Activated CD4-positive, alpha-beta T cell treated with anti-CD3 and anti-CD28 coated beads, Interleukin-2, amount 10 ng/mL, durations not matched to agents 24 days and 14 days (primary cell): ENCODE data around the gene FLT1. TPM values are rescaled to one million over a fixed set of nuclear protein-coding genes. Genes with fewer than 3 reads are reported as not detected.

Experiments used
- DNase-seq: peaks from one replicate; pipeline ENCODE4 v3.0.0; 2022
- H3K27ac Mint-ChIP-seq: one replicate; pipeline ENCODE4 v1.8.0; 2022; ENCODE audit warnings: mild to moderate bottlenecking, mixed read lengths
- H3K27me3 Mint-ChIP-seq: one replicate; pipeline ENCODE4 v1.8.0; 2022; ENCODE audit warnings: mixed read lengths
- H3K36me3 Mint-ChIP-seq: one replicate; pipeline ENCODE4 v1.8.0; 2022; ENCODE audit warnings: low read depth, mild to moderate bottlenecking, mixed read lengths
- H3K4me1 Mint-ChIP-seq: one replicate; pipeline ENCODE4 v1.8.0; 2021; ENCODE audit warnings: mixed read lengths
- H3K4me3 Mint-ChIP-seq: one replicate; pipeline ENCODE4 v1.8.0; 2022; ENCODE audit warnings: mild to moderate bottlenecking, moderate library complexity, mixed read lengths
- H3K9me3 Mint-ChIP-seq: one replicate; pipeline ENCODE4 v1.8.0; 2021; ENCODE audit warnings: mixed read lengths
- intact Hi-C: fragments of 100-400 bp; cut with micrococcal nuclease; formaldehyde crosslinking; loops from one replicate; pipeline ENCODE4 v1.15.1; 2023
- total RNA-seq: library from RNA; stranded (reverse); gene quantifications from 2 replicates; pipeline ENCODE4 v1.2.3, GENCODE V29; 2022

FLT1 gene
- total RNA-seq, 1 donor from 2014 or later: 46.7 TPM

- intact Hi-C loops: no loop called here
- peaks cover under 1% of the 10 kb centered on the region for H3K9me3 Mint-ChIP-seq
- peaks cover under 1% of the 10 kb centered on the region for H3K36me3 Mint-ChIP-seq
- no peak overlapping the region for H3K4me3 Mint-ChIP-seq
- peaks cover 7% of the 10 kb centered on the region for H3K27me3 Mint-ChIP-seq
- H3K4me1 Mint-ChIP-seq: peaks cover 22% of the 10 kb centered on the region
- no peak overlapping the region for H3K27ac Mint-ChIP-seq
- no peak for DNase-seq
Measured at GRCh38 chr13:28349907-28350654, 144.8 kb downstream of the FLT1 start.

- no peaks in the 10 kb centered on the region for H3K36me3 Mint-ChIP-seq
Measured at GRCh38 chr13:28349371-28349770, 145.6 kb downstream of the FLT1 start.

GRCh38 chr13:28347456-28348371 is 147.2 kb downstream of the FLT1 start:
- Mint-ChIP-seq H3K36me3 (no peaks in the 10 kb centered on the region), H3K4me3 (no peak overlapping the region), H3K27me3 (peaks cover 7% of the 10 kb centered on the region), H3K4me1 (peaks cover 9% of the 10 kb centered on the region), H3K27ac (no peak overlapping the region), H3K9me3 (no peaks in the 10 kb centered on the region)
- intact Hi-C loops: no loop called here
- DNase-seq: peak; percentile 59

More at GRCh38 chr13:28349371-28349770, 145.6 kb downstream of the FLT1 start:
- Mint-ChIP-seq H3K4me3 (no peak overlapping the region), H3K27ac (no peak overlapping the region), H3K9me3 (no peaks in the 10 kb centered on the region), H3K27me3 (peaks cover 7% of the 10 kb centered on the region), H3K4me1 (peaks cover 17% of the 10 kb centered on the region)
- no peak for DNase-seq
- intact Hi-C loops: no loop called here

GRCh38 chr13:28346154-28346553 is 148.8 kb downstream of the FLT1 start:
- no peaks in the 10 kb centered on the region for H3K36me3 Mint-ChIP-seq
- H3K4me3 Mint-ChIP-seq: no peak overlapping the region
- intact Hi-C loops: no loop called here
- no peak overlapping the region for H3K27ac Mint-ChIP-seq
- H3K9me3 Mint-ChIP-seq: no peaks in the 10 kb centered on the region
- H3K27me3 Mint-ChIP-seq: peaks cover 10% of the 10 kb centered on the region
- no peak for DNase-seq
- H3K4me1 Mint-ChIP-seq: peaks cover 14% of the 10 kb centered on the region

GRCh38 chr13:28344163-28344562 is 150.8 kb downstream of the FLT1 start:
- Mint-ChIP-seq H3K4me3 (no peak overlapping the region), H3K27me3 (peaks cover 10% of the 10 kb centered on the region), H3K4me1 (peaks cover 16% of the 10 kb centered on the region), H3K36me3 (no peaks in the 10 kb centered on the region), H3K27ac (no peak overlapping the region), H3K9me3 (no peaks in the 10 kb centered on the region)
- no peak for DNase-seq
- intact Hi-C loops: no loop called here

- Mint-ChIP-seq H3K9me3 (no peaks in the 10 kb centered on the region), H3K4me3 (no peak overlapping the region), H3K27ac (no peak overlapping the region), H3K36me3 (peaks cover 2% of the 10 kb centered on the region), H3K4me1 (peaks cover 7% of the 10 kb centered on the region), H3K27me3 (peaks cover 6% of the 10 kb centered on the region)
- no peak for DNase-seq
- intact Hi-C loops: no loop called here
Measured at GRCh38 chr13:28342251-28342650, 152.7 kb downstream of the FLT1 start.

GRCh38 chr13:28340272-28340793 is 154.6 kb downstream of the FLT1 start:
- H3K9me3 Mint-ChIP-seq: no peaks in the 10 kb centered on the region

GRCh38 chr13:28339419-28339818 is 155.5 kb downstream of the FLT1 start:
- peaks cover 2% of the 10 kb centered on the region for H3K36me3 Mint-ChIP-seq
- peaks cover 7% of the 10 kb centered on the region for H3K4me1 Mint-ChIP-seq
- no peak for DNase-seq
- intact Hi-C loops: no loop called here
- peaks cover 8% of the 10 kb centered on the region for H3K27me3 Mint-ChIP-seq
- no peaks in the 10 kb centered on the region for H3K9me3 Mint-ChIP-seq
- no peak overlapping the region for H3K4me3 Mint-ChIP-seq
- H3K27ac Mint-ChIP-seq: no peak overlapping the region

More at GRCh38 chr13:28340272-28340793, 154.6 kb downstream of the FLT1 start:
- Mint-ChIP-seq H3K27ac (no peak overlapping the region), H3K4me3 (no peak overlapping the region), H3K27me3 (peaks cover 3% of the 10 kb centered on the region), H3K4me1 (peaks cover 7% of the 10 kb centered on the region), H3K36me3 (peaks cover 2% of the 10 kb centered on the region)
- DNase-seq: no peak
- intact Hi-C loops: no loop called here

GRCh38 chr13:28338742-28339141 is 156.2 kb downstream of the FLT1 start:
- no peak overlapping the region for H3K27ac Mint-ChIP-seq
- no peaks in the 10 kb centered on the region for H3K9me3 Mint-ChIP-seq
- H3K4me1 Mint-ChIP-seq: peaks cover 7% of the 10 kb centered on the region
- no peak for DNase-seq
- H3K36me3 Mint-ChIP-seq: peaks cover 2% of the 10 kb centered on the region
- H3K27me3 Mint-ChIP-seq: peaks cover 8% of the 10 kb centered on the region
- H3K4me3 Mint-ChIP-seq: no peak overlapping the region
- intact Hi-C loops: no loop called here

GRCh38 chr13:28338006-28338574 is 156.8 kb downstream of the FLT1 start:
- intact Hi-C loops: no loop called here
- H3K4me3 Mint-ChIP-seq: no peak overlapping the region
- H3K4me1 Mint-ChIP-seq: peaks cover 7% of the 10 kb centered on the region
- no peak for DNase-seq
- H3K27me3 Mint-ChIP-seq: peaks cover 8% of the 10 kb centered on the region
- H3K36me3 Mint-ChIP-seq: peaks cover 2% of the 10 kb centered on the region
- H3K27ac Mint-ChIP-seq: no peak overlapping the region
- H3K9me3 Mint-ChIP-seq: no peaks in the 10 kb centered on the region

GRCh38 chr13:28337166-28338005 is 157.5 kb downstream of the FLT1 start:
- H3K9me3 Mint-ChIP-seq: no peaks in the 10 kb centered on the region
- peaks cover 8% of the 10 kb centered on the region for H3K27me3 Mint-ChIP-seq
- no peak for DNase-seq
- intact Hi-C loops: no loop called here
- peaks cover 2% of the 10 kb centered on the region for H3K36me3 Mint-ChIP-seq
- no peak overlapping the region for H3K4me3 Mint-ChIP-seq
- no peak overlapping the region for H3K27ac Mint-ChIP-seq
- H3K4me1 Mint-ChIP-seq: peaks cover 7% of the 10 kb centered on the region

- intact Hi-C loops: no loop called here
- DNase-seq: no peak
- H3K27me3 Mint-ChIP-seq: peaks cover 5% of the 10 kb centered on the region
- no peak overlapping the region for H3K4me3 Mint-ChIP-seq
- peaks cover 2% of the 10 kb centered on the region for H3K36me3 Mint-ChIP-seq
- peaks cover 2% of the 10 kb centered on the region for H3K4me1 Mint-ChIP-seq
- no peaks in the 10 kb centered on the region for H3K9me3 Mint-ChIP-seq
- H3K27ac Mint-ChIP-seq: no peak overlapping the region
Measured at GRCh38 chr13:28336193-28336657, 158.7 kb downstream of the FLT1 start.
